ENCODE measurements around the gene USP3. TPM values are rescaled to one million over a fixed set of nuclear protein-coding genes. Genes with fewer than 3 reads are reported as not detected.

USP3 gene
- total RNA-seq, 2 experiments from 2014 or later: 34.6 to 53.0 TPM

DNA sequence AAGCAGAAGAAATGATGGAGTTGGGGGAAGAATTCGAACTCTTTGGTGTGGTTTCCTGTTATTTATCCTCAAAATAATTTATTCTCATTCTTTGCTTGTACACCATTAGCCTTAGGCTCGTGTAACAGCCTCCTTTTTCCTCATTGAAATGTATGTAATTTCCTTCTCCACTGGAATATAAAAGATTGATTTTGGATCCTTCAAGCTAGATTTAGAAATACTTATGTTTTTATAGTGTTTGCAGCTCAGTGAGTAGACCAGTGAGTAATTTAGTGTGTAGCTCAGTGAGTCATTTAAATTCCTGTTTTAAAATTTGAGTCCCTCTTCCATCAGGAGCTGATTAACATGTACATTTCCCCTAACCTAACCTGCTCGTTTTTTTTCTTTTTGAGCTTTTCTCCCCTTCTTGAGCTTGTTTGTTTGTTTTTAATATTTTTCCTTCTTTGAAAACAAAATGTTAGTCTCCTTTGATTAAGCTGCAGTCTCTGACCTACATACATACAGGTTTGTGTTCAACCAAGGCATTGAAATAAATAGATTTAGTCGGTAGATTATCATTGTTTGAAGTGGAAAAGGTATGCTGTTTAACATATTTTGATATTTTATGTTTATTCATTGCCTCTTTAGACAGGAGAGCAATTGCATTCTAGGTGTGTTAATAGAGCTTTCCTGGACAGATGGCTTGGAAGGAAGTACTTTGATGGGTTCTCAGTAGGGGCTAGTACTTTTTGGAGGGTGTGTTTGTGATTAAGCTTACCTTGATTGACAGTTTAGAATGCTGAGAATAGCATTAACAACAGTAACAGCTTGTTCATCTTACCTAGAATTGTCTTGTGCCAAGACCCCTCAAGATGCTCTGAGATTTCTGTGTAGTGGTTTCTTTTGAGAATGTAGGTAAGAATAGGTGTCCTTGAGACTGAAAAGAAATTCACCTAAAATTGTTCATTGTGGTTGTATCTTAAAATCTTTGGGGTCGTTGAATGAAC, 5.9 kb downstream of the USP3 start:
- Histone ChIP-seq H3K79me2 (ENCODE audit: insufficient read depth, low read depth, low read length) (peaks cover 100% of the 10 kb centered on the region), H3K4me2 (ENCODE audit: low read length) (peak overlapping the region; percentile 32; the same call in 1 of the 2 replicates), H2AFZ (ENCODE audit: low read length) (no peak overlapping the region), H3K9me3 (ENCODE audit: low read length) (no peaks in the 10 kb centered on the region), H3K36me3 (ENCODE audit: insufficient read depth, low read length) (no peaks in the 10 kb centered on the region), H4K20me1 (ENCODE audit: insufficient read depth, low read length) (peaks cover 67% of the 10 kb centered on the region), H3K27ac (ENCODE audit: low read depth, low read length, poor library complexity, severe bottlenecking) (no peak overlapping the region), H3K4me1 (ENCODE audit: insufficient read depth, low read length, poor library complexity, severe bottlenecking) (peaks cover 62% of the 10 kb centered on the region), H3K4me3 (ENCODE audit: low read depth, low read length, poor library complexity, severe bottlenecking) (no peak overlapping the region), H3K9me2 (ENCODE audit: insufficient read depth, low read length) (no peaks in the 10 kb centered on the region)
- intact Hi-C loops (cut with micrococcal nuclease; ENCODE audit: unreplicated experiment): loop anchor here (5.0 to 10.0 kb wide), 2 partner anchors 87 to 315 kb away; partner anchors contain the start of gene FBXL22
- CTCF ChIA-PET (ENCODE audit: unreplicated experiment): interaction anchor here (1.1 kb wide), 1 partner anchor 23 kb away, joined by 3 read pairs; no protein-coding TSS in a partner anchor
- no TSS peak for BruUV-seq (replicated peaks)
- DNase-seq (ENCODE audit: low spot score): no peak
- TF ChIP-seq, protein P1, sequence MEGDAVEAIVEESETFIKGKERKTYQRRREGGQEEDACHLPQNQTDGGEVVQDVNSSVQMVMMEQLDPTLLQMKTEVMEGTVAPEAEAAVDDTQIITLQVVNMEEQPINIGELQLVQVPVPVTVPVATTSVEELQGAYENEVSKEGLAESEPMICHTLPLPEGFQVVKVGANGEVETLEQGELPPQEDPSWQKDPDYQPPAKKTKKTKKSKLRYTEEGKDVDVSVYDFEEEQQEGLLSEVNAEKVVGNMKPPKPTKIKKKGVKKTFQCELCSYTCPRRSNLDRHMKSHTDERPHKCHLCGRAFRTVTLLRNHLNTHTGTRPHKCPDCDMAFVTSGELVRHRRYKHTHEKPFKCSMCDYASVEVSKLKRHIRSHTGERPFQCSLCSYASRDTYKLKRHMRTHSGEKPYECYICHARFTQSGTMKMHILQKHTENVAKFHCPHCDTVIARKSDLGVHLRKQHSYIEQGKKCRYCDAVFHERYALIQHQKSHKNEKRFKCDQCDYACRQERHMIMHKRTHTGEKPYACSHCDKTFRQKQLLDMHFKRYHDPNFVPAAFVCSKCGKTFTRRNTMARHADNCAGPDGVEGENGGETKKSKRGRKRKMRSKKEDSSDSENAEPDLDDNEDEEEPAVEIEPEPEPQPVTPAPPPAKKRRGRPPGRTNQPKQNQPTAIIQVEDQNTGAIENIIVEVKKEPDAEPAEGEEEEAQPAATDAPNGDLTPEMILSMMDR (conservative IDR thresholded peaks at IDR 0.05; ENCODE audit: low read length): no peak
- TF ChIP-seq EZH2phosphoT487 (IDR thresholded peaks at IDR 0.05; ENCODE audit: borderline replicate concordance, low read depth, low read length): no peak
- POLR2A ChIA-PET: interaction anchor here (0.6 to 1.7 kb wide), 10 partner anchors 9 to 348 kb away, joined by 3 to 7 read pairs (median 4); no protein-coding TSS in a partner anchor

DNA sequence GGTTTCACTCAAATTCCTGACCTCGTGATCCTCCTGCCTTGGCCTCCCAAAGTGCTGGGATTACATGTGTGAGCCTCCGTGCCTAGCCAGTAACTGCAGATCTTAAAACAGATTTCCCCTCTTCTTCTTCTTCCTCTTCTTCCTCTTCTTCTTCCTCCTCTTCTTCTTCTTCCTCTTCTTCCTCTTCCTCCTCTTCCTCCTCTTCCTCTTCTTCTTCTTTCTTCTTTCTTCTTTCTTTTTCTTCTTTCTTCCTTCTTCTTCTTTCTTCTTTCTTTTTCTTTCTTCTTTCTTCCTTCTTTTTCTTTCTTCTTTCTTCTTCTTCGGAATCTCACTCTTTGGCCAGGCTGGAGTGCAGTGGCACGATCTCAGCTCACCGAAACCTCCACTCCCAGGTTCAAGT, 7.8 kb downstream of the USP3 start:
- H3K27ac ChIP-seq (ENCODE audit: low read depth, low read length, poor library complexity, severe bottlenecking): no peak overlapping the region
- H3K79me2 ChIP-seq (ENCODE audit: insufficient read depth, low read depth, low read length): peaks cover 100% of the 10 kb centered on the region
- TF ChIP-seq, protein P1 (conservative IDR thresholded peaks at IDR 0.05; ENCODE audit: low read length): no peak
- no peak for TF ChIP-seq EZH2phosphoT487 (IDR thresholded peaks at IDR 0.05; ENCODE audit: borderline replicate concordance, low read depth, low read length)
- no peak overlapping the region for H3K4me2 ChIP-seq (ENCODE audit: low read length)
- H3K4me1 ChIP-seq (ENCODE audit: insufficient read depth, low read length, poor library complexity, severe bottlenecking): peaks cover 67% of the 10 kb centered on the region
- POLR2A ChIA-PET: interaction anchor here (1.0 to 1.4 kb wide), 2 partner anchors 16 to 90 kb away, joined by 3 read pairs; no protein-coding TSS in a partner anchor
- no peaks in the 10 kb centered on the region for H3K9me3 ChIP-seq (ENCODE audit: low read length)
- no peaks in the 10 kb centered on the region for H3K36me3 ChIP-seq (ENCODE audit: insufficient read depth, low read length)
- intact Hi-C loops (cut with micrococcal nuclease; ENCODE audit: unreplicated experiment): no loop called here
- no peak overlapping the region for H2AFZ ChIP-seq (ENCODE audit: low read length)
- H3K9me2 ChIP-seq (ENCODE audit: insufficient read depth, low read length): no peaks in the 10 kb centered on the region
- DNase-seq (ENCODE audit: low spot score): no peak
- CTCF ChIA-PET (ENCODE audit: unreplicated experiment): no interaction called here
- no TSS peak for BruUV-seq (replicated peaks)
- H4K20me1 ChIP-seq (ENCODE audit: insufficient read depth, low read length): peaks cover 64% of the 10 kb centered on the region
- H3K4me3 ChIP-seq (ENCODE audit: low read depth, low read length, poor library complexity, severe bottlenecking): no peak overlapping the region
